Left ventricle myocardium superior (tissue), 1 donor: Measurements from ENCODE around the gene SCN4B. TPM values are rescaled to one million over a fixed set of nuclear protein-coding genes. Genes with fewer than 3 reads are reported as not detected.

ENCODE experiments used
- ATAC-seq: fragments of 200-7000 bp; cut with Tn5 transposase; one replicate; pipeline ENCODE4 v1.9.1; 2020; ENCODE audit warnings: mild to moderate bottlenecking, moderate library complexity
- DNase-seq: peaks from one replicate; pipeline ENCODE4 v3.0.0-alpha.2; 2020
- intact Hi-C: fragments of 100-400 bp; cut with micrococcal nuclease; formaldehyde crosslinking; loops from one replicate; pipeline ENCODE4 v1.11.0; 2022
- total RNA-seq: library from RNA; stranded (reverse); fragmentation: NEBNext Ultra II Directional; extraction: Animal tissue kit (Norgen Biotek cat#: 25700); gene quantifications from one replicate; pipeline ENCODE4 v1.2.1, GENCODE V29; 2021
- donor health status: DM: no; HTN: yes; CAD: no; lungs with severe emphysema.

SCN4B gene
- total RNA-seq, 1 donor from 2014 or later, result 11.0 TPM

DNA sequence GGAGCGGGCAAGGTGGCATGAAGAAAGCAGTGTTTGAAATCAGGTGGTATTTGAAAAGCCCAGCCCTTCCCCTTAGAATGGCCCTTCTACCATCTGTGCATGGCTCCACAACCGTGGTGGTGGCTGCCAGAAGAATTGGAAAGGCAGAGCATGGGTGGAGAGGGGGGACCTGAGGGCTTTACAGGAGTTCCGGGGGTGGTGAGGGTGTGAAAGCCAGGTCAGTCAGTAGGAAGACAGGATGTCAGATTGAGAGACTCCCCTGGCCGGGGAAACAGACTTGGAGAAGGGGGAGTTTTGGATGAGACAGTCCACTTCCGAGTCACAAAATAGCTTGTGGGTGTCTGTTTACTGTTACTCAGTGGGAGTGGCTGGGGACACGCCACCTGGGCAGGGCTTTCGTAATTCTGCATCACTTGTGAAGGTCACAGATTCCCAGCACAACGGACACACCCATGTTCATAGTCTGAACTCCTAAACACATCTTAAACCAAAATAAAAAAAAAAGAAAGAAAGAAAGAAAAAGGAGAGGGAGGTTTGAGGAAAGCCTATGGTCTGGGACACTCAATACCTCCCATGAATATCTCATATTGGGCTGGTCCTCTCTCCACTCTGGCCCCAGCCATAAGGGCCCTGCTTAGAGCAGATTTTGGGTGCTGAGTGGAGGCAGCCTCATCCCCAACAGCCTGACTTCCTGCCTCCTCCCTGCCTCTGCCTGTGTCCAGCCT is 41.4 kb downstream of the SCN4B start:
- no peak for ATAC-seq
- no peak for DNase-seq
- intact Hi-C loops, result no loop called here

DNA sequence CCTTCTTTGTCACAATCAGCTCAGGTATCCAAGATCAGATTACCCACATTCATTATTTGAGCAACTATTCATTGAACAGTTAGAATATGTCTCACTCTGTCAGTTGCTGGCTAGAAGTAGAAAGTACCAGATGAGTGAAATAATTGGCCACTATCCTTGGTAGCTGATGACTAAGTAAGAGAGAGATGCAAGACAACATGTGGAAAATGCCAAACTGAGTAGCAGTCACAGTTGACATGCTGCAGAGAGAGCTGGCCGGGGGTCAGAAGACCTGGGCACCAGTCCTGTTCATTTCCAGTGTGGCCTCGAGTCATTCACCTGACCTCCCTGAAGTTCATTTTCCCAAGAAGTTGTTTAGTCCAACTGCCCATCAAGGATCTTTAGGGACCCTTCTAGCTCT is 43.4 kb downstream of the SCN4B start:
- intact Hi-C loops, result no loop called here
- peak; percentile 88 for ATAC-seq
- DNase-seq, result peak; percentile 65

- intact Hi-C loops, result no loop called here
- ATAC-seq, result no peak
- DNase-seq, result no peak
Observed at GRCh38 chr11:118108513-118108912, 44.1 kb downstream of the SCN4B start.

DNA sequence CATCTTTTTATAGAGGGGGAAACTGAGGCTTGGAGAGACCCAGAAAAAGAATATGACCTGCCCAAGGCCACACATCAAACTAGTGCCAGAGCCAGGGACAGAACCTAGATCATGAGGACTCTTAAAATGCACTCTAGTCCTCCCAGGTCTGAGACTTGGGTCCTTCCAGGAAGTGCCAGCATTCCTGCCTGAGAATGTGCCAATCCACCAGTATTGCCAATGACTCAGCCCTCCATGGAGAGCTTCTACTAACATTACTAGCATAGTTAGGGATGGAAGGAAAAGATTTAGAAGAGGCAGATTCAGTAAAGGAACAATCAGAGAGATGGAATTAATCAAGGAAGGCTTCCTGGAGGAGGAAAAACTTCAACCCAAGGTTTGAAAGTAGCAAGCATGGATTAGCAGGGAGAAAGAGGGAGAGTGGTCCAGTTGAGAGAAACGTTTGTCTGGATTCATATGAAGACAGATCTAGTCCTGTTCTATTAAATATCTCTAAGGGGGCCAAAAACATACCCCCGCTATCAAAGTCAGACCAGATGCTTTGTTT is 45.8 kb downstream of the SCN4B start:
- no peak for DNase-seq
- ATAC-seq, result no peak
- intact Hi-C loops, result no loop called here

DNA sequence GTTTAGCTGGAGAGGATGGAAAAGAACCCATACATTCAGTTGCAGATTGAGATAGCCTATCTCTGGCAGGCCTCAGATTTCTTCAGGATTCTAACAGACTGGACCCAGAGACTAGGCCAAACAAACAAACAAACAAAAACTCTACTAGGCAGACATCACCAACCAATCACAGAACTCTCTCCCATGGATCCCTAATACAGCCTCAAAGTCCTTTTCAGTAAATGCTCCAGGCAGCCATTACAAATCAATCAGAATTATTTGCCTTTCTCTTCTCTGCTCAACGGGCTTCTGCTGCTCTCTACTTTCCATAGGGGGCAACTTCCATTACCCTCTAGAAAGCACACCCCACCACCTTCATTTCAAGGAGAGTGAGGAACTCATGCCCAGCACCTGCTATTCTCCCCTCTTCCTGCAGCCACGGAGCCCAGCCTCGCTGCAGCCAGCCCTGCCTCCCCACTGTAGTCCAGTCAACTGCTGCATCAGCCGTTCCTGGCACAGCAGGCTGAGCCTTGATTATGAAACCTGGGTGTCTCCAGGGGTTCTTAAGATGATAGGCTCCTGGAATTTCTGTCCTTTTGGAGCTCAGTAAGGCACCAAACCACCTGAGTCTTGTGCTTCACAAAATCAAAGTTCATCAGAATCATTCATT is 46.8 kb downstream of the SCN4B start:
- DNase-seq, result no peak
- no peak for ATAC-seq
- intact Hi-C loops, result no loop called here

GRCh38 chr11:118104491-118104890 is 48.1 kb downstream of the SCN4B start:
- ATAC-seq, result no peak
- intact Hi-C loops, result no loop called here
- no peak for DNase-seq

DNA sequence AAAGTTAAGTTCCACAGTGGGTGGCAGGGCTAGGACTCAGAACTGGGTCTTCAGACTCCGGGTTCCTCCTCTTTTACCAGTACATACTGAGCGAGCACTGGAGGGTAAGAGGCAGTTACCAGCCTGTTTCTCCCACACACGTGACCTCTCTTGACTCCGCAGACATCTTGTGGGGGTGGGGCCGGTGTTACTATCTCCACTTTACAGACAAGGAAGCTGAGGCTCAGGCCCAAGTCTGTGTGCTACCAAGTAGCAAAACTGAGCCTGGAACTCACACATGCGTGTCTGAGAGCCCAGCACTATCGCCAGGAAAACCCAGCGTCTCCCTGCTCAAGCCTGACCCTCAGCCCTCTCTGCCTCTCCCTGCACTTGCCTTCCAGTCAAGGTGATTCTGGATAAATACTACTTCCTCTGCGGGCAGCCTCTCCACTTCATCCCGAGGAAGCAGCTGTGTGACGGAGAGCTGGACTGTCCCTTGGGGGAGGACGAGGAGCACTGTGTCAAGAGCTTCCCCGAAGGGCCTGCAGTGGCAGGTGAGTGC is 49.8 kb downstream of the SCN4B start:
- DNase-seq (no peak), ATAC-seq (no peak)
- intact Hi-C loops, result no loop called here

DNA sequence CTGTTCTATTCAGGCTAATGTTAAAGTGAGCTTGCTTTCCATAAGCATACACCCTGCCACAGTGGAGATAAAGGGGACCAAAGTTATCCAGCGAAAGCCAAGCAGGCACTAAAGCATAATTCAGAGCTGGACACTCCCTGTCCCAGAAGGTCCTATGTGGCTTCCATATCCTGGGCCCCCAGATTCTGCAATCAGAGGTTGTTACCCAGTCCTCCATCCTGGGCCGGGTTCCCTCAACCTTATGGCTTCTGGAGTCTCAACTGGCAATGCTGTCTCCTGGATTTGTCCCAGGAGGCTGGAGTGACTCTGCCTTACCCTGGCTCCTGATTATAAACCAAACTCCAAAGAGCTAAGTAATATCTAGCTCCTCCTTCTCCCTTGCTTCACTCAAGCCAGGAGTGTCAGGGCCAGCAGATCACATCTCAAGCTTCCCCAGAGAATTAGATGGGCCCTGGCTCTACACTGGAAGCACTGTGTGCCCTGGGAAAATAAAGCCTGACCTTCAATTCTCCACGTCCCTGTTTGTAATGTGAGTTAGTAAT is 51.9 kb downstream of the SCN4B start:
- DNase-seq, result no peak
- intact Hi-C loops, result no loop called here

GRCh38 chr11:118099838-118100556 is 52.6 kb downstream of the SCN4B start:
- intact Hi-C loops, result no loop called here
- ATAC-seq, result peak; percentile 92
- DNase-seq, result peak; percentile 37

More for the DNA sequence above, 51.9 kb downstream of the SCN4B start:
- peak; percentile 13 for ATAC-seq

DNA sequence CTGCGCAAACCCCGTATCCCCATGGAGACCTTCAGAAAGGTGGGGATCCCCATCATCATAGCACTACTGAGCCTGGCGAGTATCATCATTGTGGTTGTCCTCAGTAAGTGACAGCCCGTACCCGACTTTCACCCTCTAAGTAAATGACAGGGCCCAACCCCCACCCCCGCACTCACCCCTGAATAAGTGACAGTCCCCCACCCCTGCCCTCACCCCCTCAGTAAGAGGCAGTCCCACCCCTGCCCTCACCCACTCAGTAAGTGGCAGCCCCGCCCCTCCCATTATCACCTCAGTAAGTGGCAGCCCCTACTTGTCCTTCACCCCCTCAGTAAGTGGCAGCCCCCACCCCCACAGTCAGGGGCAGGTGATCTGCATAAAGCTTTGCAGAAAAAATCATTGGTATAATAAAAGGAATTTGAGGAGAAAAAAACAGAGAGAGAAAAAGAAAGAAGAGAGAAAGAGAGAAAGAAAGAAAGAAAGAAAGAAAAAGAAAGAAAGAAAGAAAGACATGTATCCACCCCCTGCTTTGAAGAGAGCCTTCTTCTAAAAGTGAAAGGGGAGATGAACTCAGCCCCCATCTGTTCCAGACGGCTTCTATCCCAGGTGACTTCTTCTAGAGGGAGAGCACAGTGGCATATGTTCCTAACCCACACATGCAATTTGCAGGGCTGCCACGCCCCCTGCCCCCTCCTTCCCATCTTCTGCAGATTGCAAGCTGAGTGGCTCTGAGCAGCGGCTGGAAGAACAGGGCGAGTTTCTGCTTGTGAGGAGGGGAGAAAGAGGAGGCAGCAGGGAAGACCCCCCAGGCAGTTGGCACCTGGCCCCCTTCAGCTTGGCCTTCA is 53.4 kb downstream of the SCN4B start:
- peak; percentile 17 for ATAC-seq
- intact Hi-C loops, result no loop called here
- DNase-seq, result no peak

DNA sequence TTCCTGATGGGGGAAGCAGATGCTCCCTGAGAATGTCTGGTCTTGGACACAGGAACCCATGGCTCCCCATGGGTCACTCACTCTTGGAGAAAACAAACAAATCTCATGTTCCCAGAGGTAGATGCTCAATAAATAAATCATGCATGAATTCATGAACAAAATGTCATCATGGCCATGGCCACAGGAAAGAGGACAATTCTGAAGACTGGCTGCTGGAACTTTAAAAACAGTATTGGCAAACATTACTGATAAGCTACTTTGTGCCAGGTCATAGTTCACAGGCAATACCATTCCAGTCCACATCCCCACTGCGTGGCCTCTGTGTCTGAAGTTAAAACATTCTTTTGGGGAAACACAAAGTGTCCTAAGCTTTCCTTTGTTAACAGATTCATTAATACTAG is 56.7 kb downstream of the SCN4B start:
- DNase-seq (no peak), ATAC-seq (no peak)
- intact Hi-C loops, result no loop called here

- no peak for DNase-seq
- intact Hi-C loops, result no loop called here
- ATAC-seq, result no peak
Observed at GRCh38 chr11:118095493-118095892, 57.1 kb downstream of the SCN4B start.

- intact Hi-C loops, result no loop called here
- DNase-seq (no peak), ATAC-seq (no peak)
Observed at GRCh38 chr11:118092907-118093571, 59.6 kb downstream of the SCN4B start.

DNA sequence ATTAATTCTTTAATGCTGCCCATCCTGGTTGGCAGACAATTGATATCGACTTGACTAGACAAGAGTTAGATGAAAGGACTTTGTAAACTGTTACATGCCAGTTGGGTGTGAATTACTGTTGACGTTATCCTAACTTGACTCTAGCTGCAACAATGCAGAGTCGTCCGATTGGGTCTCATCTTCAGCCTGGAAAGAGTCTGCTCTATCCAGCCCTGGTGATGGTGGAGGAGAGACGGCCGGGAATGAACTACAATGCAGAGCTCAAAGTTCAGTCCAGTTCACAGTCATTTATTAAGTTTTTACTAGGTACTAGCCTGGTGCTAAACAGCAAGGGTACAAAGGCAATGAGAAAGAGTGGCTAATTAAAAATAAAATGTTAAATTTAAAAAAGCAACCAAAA is 60.9 kb downstream of the SCN4B start:
- intact Hi-C loops, result no loop called here
- ATAC-seq (no peak), DNase-seq (no peak)

DNA sequence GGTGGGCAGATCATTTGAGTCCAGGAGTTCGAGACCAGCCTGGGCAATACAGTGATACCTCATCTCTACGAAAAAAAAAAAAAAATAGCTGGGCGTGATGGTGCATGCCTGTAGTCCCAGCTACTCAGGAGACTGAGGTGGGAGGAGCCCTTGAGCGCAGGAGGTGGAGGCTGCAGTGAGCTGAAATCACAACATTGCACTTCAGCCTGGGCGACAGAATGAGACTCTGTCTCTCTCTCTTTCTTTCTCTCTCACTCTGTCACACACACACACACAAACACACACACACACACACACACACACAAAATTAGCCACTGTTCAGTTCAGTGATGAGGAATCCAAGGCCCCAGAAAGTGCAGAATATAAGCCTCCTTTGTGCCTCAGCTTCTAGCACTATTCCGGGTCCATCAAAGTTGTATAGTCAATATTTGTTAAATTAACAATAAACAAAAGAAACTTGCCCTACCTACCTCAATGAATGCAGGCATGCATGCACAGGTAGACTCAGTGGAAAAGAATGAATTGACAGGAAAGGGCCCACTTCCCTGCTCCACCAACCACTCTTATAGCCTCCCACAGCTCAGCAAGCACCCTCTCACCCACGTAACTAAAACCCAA is 62.0 kb downstream of the SCN4B start:
- intact Hi-C loops, result no loop called here
- ATAC-seq (no peak), DNase-seq (no peak)

DNA sequence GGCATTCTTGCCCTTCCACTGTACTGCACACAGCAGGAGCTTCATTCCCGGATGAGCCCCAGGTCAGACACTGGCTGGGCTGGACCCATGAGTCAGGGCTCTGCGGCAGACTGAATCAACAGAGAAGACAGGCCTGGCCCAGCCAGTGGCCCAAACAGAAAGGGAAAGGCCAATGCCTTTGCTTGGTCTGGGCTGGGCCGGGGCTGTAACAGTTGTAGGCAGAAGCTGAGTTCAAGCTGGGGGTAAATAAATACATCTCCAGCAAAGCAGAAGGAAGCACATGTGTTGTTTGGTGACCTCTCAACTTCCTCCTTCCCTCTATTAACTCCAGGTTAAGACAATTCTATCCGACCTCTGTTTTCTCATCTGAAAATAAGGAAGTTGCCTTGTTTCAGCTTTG is 64.1 kb downstream of the SCN4B start:
- ATAC-seq, result peak; percentile 20
- DNase-seq, result peak; percentile 47

GRCh38 chr11:118087931-118088330 is 64.7 kb downstream of the SCN4B start:
- ATAC-seq, result no peak
- DNase-seq, result no peak
- intact Hi-C loops, result no loop called here

More for the DNA sequence above, 64.1 kb downstream of the SCN4B start:
- intact Hi-C loops, result no loop called here
